ENCODE measurements around the gene GARRE1. TPM values are rescaled to one million over a fixed set of nuclear protein-coding genes. Genes with fewer than 3 reads are reported as not detected.
A peak's percentile ranks its signal among the peaks of the same experiment; 100 is the strongest.

GARRE1 gene
- total and polyA plus RNA-seq, 2 of the 8 experiments (the other 6 are each of a cell fraction or from before 2014, with no cell fraction given): 16.4 to 23.1 TPM

- Histone ChIP-seq H3K79me2 (ENCODE audit: control insufficient read depth in 1 of 2, insufficient read depth in 2 of 2, low read length in 2 of 2) (no peaks in the 10 kb centered on the region), H2BK12ac (ENCODE audit: low read depth, low read length) (no peak overlapping the region), H3K9ac (replicated peaks in 1 of 4; ENCODE audit: extremely low read depth in 1 of 4, low read depth in 3 of 4, low read length in 3 of 4) (no peak overlapping the region), H2BK5ac (ENCODE audit: low read depth, low read length) (peak overlapping the region; percentile 77), H3K23ac (ENCODE audit: insufficient read length) (no peak overlapping the region), H3K9me3 (ENCODE audit: insufficient read depth in 2 of 2, low read depth in 1 of 2, low read length in 1 of 2) (no peaks in the 10 kb centered on the region), H3K18ac (ENCODE audit: extremely low read depth, low read length) (no peak overlapping the region), H4K91ac (replicated peaks; ENCODE audit: insufficient read length, low read length) (no peak overlapping the region), H3K4me1 (replicated peaks in 1 of 4; ENCODE audit: control insufficient read depth in 3 of 4, insufficient read depth in 4 of 4, low read length in 3 of 4) (peaks cover 0 to 7% (median 6%) of the 10 kb centered on the region in 4 experiments; a peak in 4 of 7 replicates), H4K5ac (ENCODE audit: insufficient read length, low read depth, low read length) (no peak overlapping the region), H4K20me1 (replicated peaks in 1 of 2; ENCODE audit: control insufficient read depth in 1 of 2, insufficient read depth in 2 of 2, low read length in 2 of 2) (no peaks in the 10 kb centered on the region), H3K23me2 (ENCODE audit: low read depth, low read length) (no peaks in the 10 kb centered on the region), H3K36me3 (ENCODE audit: control insufficient read depth in 2 of 4, insufficient read depth in 4 of 4, low read length in 3 of 4) (peaks cover 7 to 45% (median 11%) of the 10 kb centered on the region in 4 experiments; a peak in 7 of 8 replicates), H3K4me2 (ENCODE audit: insufficient read depth in 1 of 2, low read depth in 2 of 2, low read length in 2 of 2) (no peak overlapping the region), H2AFZ (ENCODE audit: low read length) (no peak overlapping the region), H3K79me1 (ENCODE audit: low read depth, low read length) (no peaks in the 10 kb centered on the region; the same call in 1 of the 2 replicates), H2BK120ac (replicated peaks; ENCODE audit: low read depth, low read length) (no peak overlapping the region), H3K27me3 (replicated peaks in 1 of 4; ENCODE audit: control insufficient read depth in 3 of 4, extremely low read depth in 1 of 4, insufficient read depth in 3 of 4, low read length in 3 of 4) (no peaks in the 10 kb centered on the region), H2AK5ac (ENCODE audit: low read depth, low read length) (no peak overlapping the region), H3K56ac (replicated peaks; ENCODE audit: insufficient read length, low read depth, low read length) (no peak overlapping the region), H2BK20ac (ENCODE audit: low read length) (no peak overlapping the region), H4K8ac (ENCODE audit: extremely low read depth, insufficient read depth, low read length) (no peak overlapping the region), H3K4ac (replicated peaks; ENCODE audit: insufficient read length, low read depth, low read length) (no peak overlapping the region), H2BK15ac (ENCODE audit: low read length) (no peak overlapping the region), H3K27ac (ENCODE audit: low read depth, low read length) (no peak overlapping the region), H3K14ac (ENCODE audit: insufficient read length) (no peak overlapping the region), H3K4me3 (ENCODE audit: extremely low read depth in 1 of 4, insufficient read depth in 2 of 4, low read depth in 3 of 4, low read length in 4 of 4) (no peak overlapping the region)
- POLR2A ChIA-PET (ENCODE audit: partially characterized antibody): interaction anchor here (0.8 to 2.7 kb wide), 5 partner anchors 9 to 70 kb away, joined by 3 to 11 read pairs (median 3); no protein-coding TSS in a partner anchor
- whole genome bisulfite sequencing, 2 experiments (ENCODE audit: extremely low coverage in 1 of 2, insufficient coverage in 1 of 2, insufficient read length in 1 of 2, insufficient replicate concordance in 2 of 2, low coverage in 1 of 2, low lambda C conversion rate in 2 of 2, missing lambda C conversion rate in 1 of 2): 80% methylated on average over 10 of the region's 10 CpGs; no CpG with 5 or more reads in 1 of the 2 experiments
- no peak for DNase-seq (ENCODE audit: low read depth in 1 of 2, low spot score in 2 of 2)
- CTCF ChIA-PET (ENCODE audit: partially characterized antibody): interaction anchor here (0.6 to 3.1 kb wide), 5 partner anchors 8 to 124 kb away, joined by 3 to 14 read pairs (median 4); no protein-coding TSS in a partner anchor
- TF ChIP-seq SIN3A (conservative IDR thresholded peaks at IDR 0.05 in 1 of 2, IDR thresholded peaks at IDR 0.05 in 1 of 2; ENCODE audit: low read depth in 1 of 2, low read length in 2 of 2): no peak
- no peak for TF ChIP-seq YY1 (IDR thresholded peaks at IDR 0.05; ENCODE audit: low read depth, low read length)
- no peak for TF ChIP-seq TBP (IDR thresholded peaks at IDR 0.05; ENCODE audit: low read depth, low read length)
- TF ChIP-seq POLR2AphosphoS5 (IDR thresholded peaks at IDR 0.05; ENCODE audit: low read depth, low read length): peak; percentile 63; the same call in 1 of the 2 replicates
- TF ChIP-seq CHD1 (IDR thresholded peaks at IDR 0.05; ENCODE audit: low read depth, low read length): no peak
- no peak for TF ChIP-seq NRF1 (IDR thresholded peaks at IDR 0.05; ENCODE audit: low read depth, low read length)
- no peak for TF ChIP-seq TEAD4 (IDR thresholded peaks at IDR 0.05; ENCODE audit: low read depth, low read length)
- no peak for FAIRE-seq
Observed at GRCh38 chr19:34230820-34231219, 23.5 kb upstream of the GARRE1 start.

Data from H1 (cell line).